GM12878 (cell line): ENCODE data around the gene RSRC1. TPM values are rescaled to one million over a fixed set of nuclear protein-coding genes. Genes with fewer than 3 reads are reported as not detected.

Source experiments
- ATAC-seq: fragments of 200-7000 bp; cut with Tn5 transposase; 3 replicates; pipeline ENCODE4 v1.9.1; 2020; ENCODE audit warnings: mild to moderate bottlenecking, moderate library complexity
- BruUV-seq: library from RNA; stranded (reverse); fragments of 400-500 nt; replicated peaks from 2 replicates; lab custom pipeline; 2021; lab: Mats Ljungman, UMichigan
- CTCF ChIA-PET: fragments of 300-600 bp; sonication (Branson Sonifier 250); formaldehyde crosslinking; extraction: SDS; loops from one replicate; lab custom pipeline; 2021; ENCODE audit warnings: inconsistent platforms; lab: Yijun Ruan, JAX
- POLR2A ChIA-PET: fragments of 350-600 bp; formaldehyde crosslinking; extraction: SDS; loops from one replicate; lab custom pipeline; 2021; ENCODE audit warnings: inconsistent platforms; lab: Charles Lee
- RAD21 ChIA-PET: fragments of 300-600 bp; sonication (Branson Sonifier 250); formaldehyde crosslinking; loops from one replicate; lab custom pipeline; 2023; ENCODE audit warnings: antibody characterized with exemption; ENCODE audit not compliant: unreplicated experiment; lab: Charles Lee
- SMC1A ChIA-PET: fragments of 300-600 bp; sonication (Branson Sonifier 250); formaldehyde crosslinking; loops from one replicate; lab custom pipeline; 2023; ENCODE audit not compliant: unreplicated experiment, uncharacterized antibody; lab: Charles Lee
- DNase-seq: peaks from one replicate; pipeline ENCODE4 v3.0.0-alpha.2; 2011; ENCODE audit warnings: low read depth, low spot score
- FAIRE-seq: peaks from 3 replicates; lab custom pipeline; 2011; peaks lifted over from hg19 to GRCh38; lab: Jason Lieb, UNC
- H2AFZ ChIP-seq: 2 replicates; pipeline ENCODE4 v1.6.0; 2011; ENCODE audit warnings: low read depth, low read length, control low read depth; ENCODE audit not compliant: control insufficient read depth
- H3K27ac ChIP-seq: 2 replicates; pipeline ENCODE4 v1.5.1; 2011; ENCODE audit warnings: control low read depth; ENCODE audit not compliant: control insufficient read depth, insufficient read depth
- H3K27me3 ChIP-seq, 2 experiments: replicated peaks in 1 of 2; 2 replicates each; pipeline versions ENCODE4 v1.6.0 to v1.6.1; 2011; ENCODE audit warnings: low read length in 1 of 2; ENCODE audit not compliant: control insufficient read depth in 2 of 2, insufficient read depth in 2 of 2
- H3K36me3 ChIP-seq, 2 experiments: 2 replicates each; pipeline ENCODE4 v1.5.1; 2011; ENCODE audit warnings: low read length in 1 of 2; ENCODE audit not compliant: control insufficient read depth in 2 of 2, insufficient read depth in 2 of 2
- H3K4me1 ChIP-seq: 2 replicates; pipeline ENCODE4 v1.6.1; 2011; ENCODE audit warnings: mild to moderate bottlenecking, low read length, moderate library complexity, mixed read lengths; ENCODE audit not compliant: control insufficient read depth, insufficient read depth
- H3K4me2 ChIP-seq: 2 replicates; pipeline ENCODE4 v1.6.0; 2011; ENCODE audit warnings: control low read depth; ENCODE audit not compliant: control insufficient read depth, insufficient read depth
- H3K4me3 ChIP-seq: fragments of 200-600 bp; sonication (generic); 2 replicates; pipeline ENCODE4 v1.5.1; 2016
- H3K79me2 ChIP-seq: 2 replicates; pipeline ENCODE4 v1.6.0; 2011; ENCODE audit warnings: low read length; ENCODE audit not compliant: control insufficient read depth, insufficient read depth
- H3K9ac ChIP-seq: 2 replicates; pipeline ENCODE4 v1.8.0; 2011; ENCODE audit warnings: low read length, control low read depth, mixed read lengths; ENCODE audit not compliant: control insufficient read depth, insufficient read depth
- H3K9me3 ChIP-seq: replicated peaks from 3 replicates; pipeline ENCODE4 v1.5.1; 2011; ENCODE audit warnings: mild to moderate bottlenecking, low read length; ENCODE audit not compliant: control insufficient read depth, insufficient read depth
- H4K20me1 ChIP-seq: 2 replicates; pipeline ENCODE4 v1.6.0; 2011; ENCODE audit not compliant: control insufficient read depth, insufficient read depth
- ATF2 ChIP-seq: IDR thresholded peaks from 2 replicates; pipeline ENCODE4 v1.6.1; 2012; ENCODE audit warnings: low read length, inconsistent platforms
- CBX5 ChIP-seq: sonication (generic); IDR thresholded peaks from 2 replicates; pipeline ENCODE4 v1.6.1; 2016; ENCODE audit warnings: low read depth, moderate library complexity, mild to moderate bottlenecking, inconsistent platforms
- DPF2 ChIP-seq: fragments of 450-650 bp; IDR thresholded peaks from 2 replicates; pipeline ENCODE4 v1.6.1; 2017; ENCODE audit warnings: mild to moderate bottlenecking
- HCFC1 ChIP-seq: fragments of 150-350 bp; IDR thresholded peaks from 2 replicates; pipeline ENCODE4 v1.6.1; 2014; ENCODE audit warnings: low read length
- JUND ChIP-seq: IDR thresholded peaks from 2 replicates; pipeline ENCODE4 v1.6.1; 2012; ENCODE audit warnings: low read depth, mild to moderate bottlenecking, low read length, improper control_type of control experiment, moderate library complexity
- MTA3 ChIP-seq: IDR thresholded peaks from 2 replicates; pipeline ENCODE4 v1.6.1; 2012; ENCODE audit warnings: low read length, inconsistent platforms, borderline replicate concordance
- PAX5 ChIP-seq: IDR thresholded peaks from 2 replicates; pipeline ENCODE4 v1.6.1; 2011; ENCODE audit warnings: low read depth, low read length, borderline replicate concordance
- PML ChIP-seq: IDR thresholded peaks from 2 replicates; pipeline ENCODE4 v1.6.1; 2012; ENCODE audit warnings: low read length, inconsistent platforms
- POU2F2 ChIP-seq: IDR thresholded peaks from 3 replicates; pipeline ENCODE4 v1.6.1; 2011; ENCODE audit warnings: low read depth, mild to moderate bottlenecking, low read length, borderline replicate concordance
- RELA ChIP-seq: fragments of 450-650 bp; IDR thresholded peaks from 2 replicates; pipeline ENCODE4 v1.8.0; 2014; ENCODE audit warnings: borderline replicate concordance; ENCODE audit not compliant: partially characterized antibody
- RUNX3 ChIP-seq: IDR thresholded peaks from 2 replicates; pipeline ENCODE4 v1.6.1; 2012; ENCODE audit warnings: low read length, inconsistent platforms
- SKIL ChIP-seq: fragments of 450-650 bp; IDR thresholded peaks from 2 replicates; pipeline ENCODE4 v1.6.1; 2017; ENCODE audit warnings: mild to moderate bottlenecking, low read depth, inconsistent platforms; ENCODE audit not compliant: poor library complexity, severe bottlenecking
- SMAD5 ChIP-seq: IDR thresholded peaks from 2 replicates; pipeline ENCODE4 v1.6.1; 2016; ENCODE audit warnings: antibody characterized with exemption, low read depth
- SREBF1 ChIP-seq: IDR thresholded peaks from 2 replicates; pipeline ENCODE4 v1.6.1; 2012; ENCODE audit warnings: mild to moderate bottlenecking, low read length
- STAT3 ChIP-seq: IDR thresholded peaks from 2 replicates; pipeline ENCODE4 v1.6.1; 2011; ENCODE audit warnings: low read depth, low read length, improper control_type of control experiment
- TAF1 ChIP-seq: IDR thresholded peaks from 2 replicates; pipeline ENCODE4 v1.6.1; 2011; ENCODE audit warnings: mild to moderate bottlenecking, low read depth, low read length, borderline replicate concordance
- ZNF217 ChIP-seq: fragments of 450-650 bp; IDR thresholded peaks from 2 replicates; pipeline ENCODE4 v1.6.1; 2017; ENCODE audit warnings: antibody characterized with exemption, mild to moderate bottlenecking
- ZZZ3 ChIP-seq: IDR thresholded peaks from 2 replicates; pipeline ENCODE4 v1.6.1; 2011; ENCODE audit warnings: low read depth; ENCODE audit not compliant: control insufficient read depth, insufficient read length
- WGBS: methylation state at CpG from one replicate; pipeline ENCODE4 v1.1.6; 2016; ENCODE audit warnings: low lambda C conversion rate; ENCODE audit not compliant: insufficient replicate concordance, insufficient coverage; ENCODE audit errors: missing lambda C conversion rate; 5-methylcytosine and 5-hydroxymethylcytosine counted together
- in situ Hi-C: fragments of 300-500 bp; cut with MboI; formaldehyde crosslinking; loops from 9 replicates; pipeline ENCODE4 v1.14.3; 2018; ENCODE audit warnings: mixed read lengths
- intact Hi-C: fragments of 100-400 bp; cut with micrococcal nuclease; formaldehyde crosslinking; loops from one replicate; pipeline ENCODE4 v1.14.2; 2022; ENCODE audit not compliant: unreplicated experiment
- polyA plus RNA-seq, 11 experiments: library from polyadenylated mRNA; depleted of rRNA in 4 of 11; unstranded in 6 of 11; stranded (reverse) in 5 of 11; fragments of >200 nt; fragmentation: Nextera tagmentation in 4 of 11; fragmentation: Illumina TruSeq in 1 of 11; extraction: Ambion mirVana in 4 of 11; extraction: Trizol in 1 of 11; gene quantifications; 1 replicate in 1 of 11; 2 replicates in 10 of 11; pipeline versions ENCODE4 v1.2.1 to v1.2.3, GENCODE V29; 2011 to 2016; ENCODE audit warnings: inconsistent platforms in 2 of 11, missing spikeins in 2 of 11, low read depth in 1 of 11
- total RNA-seq, 4 experiments: library from RNA; depleted of rRNA in 3 of 4; stranded (reverse); fragments of >200 nt in 3 of 4; fragmentation: Illumina TruSeq in 1 of 4; extraction: Trizol in 1 of 4; gene quantifications; 2 replicates each; pipeline versions ENCODE4 v1.2.1 to v1.2.3, GENCODE V29; 2013 to 2021

RSRC1 gene
- total and polyA plus RNA-seq, 10 of the 15 experiments (the other 5 are each of a cell fraction or from before 2014, with no cell fraction given), result 16.4 to 85.9 (median 42.0) TPM

DNA sequence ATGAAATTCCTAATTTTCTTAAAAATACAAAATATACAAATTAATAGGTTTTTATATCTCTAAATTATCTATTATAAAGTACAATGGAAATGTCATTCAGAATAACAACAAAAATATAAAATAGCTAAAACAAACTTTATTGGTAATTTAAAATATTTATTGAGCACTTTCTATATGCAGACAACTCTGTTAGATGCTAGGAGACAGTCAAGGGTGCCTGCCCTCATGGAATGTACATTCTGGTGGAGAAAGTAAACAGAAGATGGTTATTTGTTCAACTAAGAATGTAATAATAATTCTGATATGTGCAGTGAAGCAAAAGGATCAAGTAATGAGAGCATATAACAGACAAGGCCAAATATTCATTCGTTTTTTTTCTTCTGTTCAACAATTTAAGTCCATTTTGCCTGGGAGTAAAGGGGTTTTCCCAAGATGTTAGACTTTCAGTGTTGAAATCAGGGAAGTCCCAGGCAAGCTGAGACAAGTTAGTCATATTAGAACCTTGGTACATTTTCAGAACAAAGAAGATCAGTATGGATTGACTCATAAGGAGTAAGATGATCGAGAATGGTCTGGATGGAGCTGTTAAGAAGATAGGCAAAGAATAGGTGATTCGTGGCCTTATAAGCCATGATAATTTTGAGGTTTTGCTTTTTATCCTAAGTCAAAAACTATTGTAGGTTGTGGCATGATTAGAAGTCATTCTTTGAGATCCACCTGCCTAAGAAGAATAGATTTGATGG is 310.9 kb downstream of the RSRC1 start:
- DNase-seq (peak; percentile 71), FAIRE-seq (peak; percentile 27)
- RAD21 ChIA-PET, result interaction anchor here (0.8 to 2.6 kb wide), 8 partner anchors 10 to 325 kb away, joined by 3 to 18 read pairs (median 5); no protein-coding TSS in a partner anchor
- TF ChIP-seq ZNF217 (peak; percentile 98), POU2F2 (0 out of 3 replicates have a peak, but pooled peaks have one; percentile 12), JUND (peak; percentile 46; the same call in 1 of the 2 replicates), TAF1 (no peak), SMAD5 (no peak), CBX5 (peak; percentile 88; the same call in 1 of the 2 replicates), HCFC1 (no peak), SREBF1 (0 out of 2 replicates have a peak, but pooled peaks have one; percentile 51), RUNX3 (peak; percentile 80), SKIL (peak; percentile 93), ATF2 (peak; percentile 85), DPF2 (peak; percentile 94), PML (peak; percentile 55; the same call in 1 of the 2 replicates), PAX5 (peak; percentile 55; the same call in 1 of the 2 replicates), STAT3 (no peak), MTA3 (peak; percentile 59), RELA (peak; percentile 80), ZZZ3 (no peak)

More for the DNA sequence above, 310.9 kb downstream of the RSRC1 start:
- no peak overlapping the region for H3K4me3 ChIP-seq
- H4K20me1 ChIP-seq, result no peaks in the 10 kb centered on the region
- H3K79me2 ChIP-seq, result no peaks in the 10 kb centered on the region
- peak; percentile 91 for ATAC-seq
- WGBS, result 2% methylated on average over 3 of the region's 3 CpGs
- no peaks in the 10 kb centered on the region for H3K9me3 ChIP-seq
- ChIA-PET CTCF (interaction anchor here (0.7 to 1.5 kb wide), 8 partner anchors 10 to 113 kb away, joined by 3 to 16 read pairs (median 3); no protein-coding TSS in a partner anchor), SMC1A (interaction anchor here (0.6 to 2.7 kb wide), 13 partner anchors 9 to 555 kb away, joined by 3 to 30 read pairs (median 4); no protein-coding TSS in a partner anchor), POLR2A (no interaction called here)
- H3K9ac ChIP-seq, result no peak overlapping the region
- H2AFZ ChIP-seq, result no peak overlapping the region
- no peaks in the 10 kb centered on the region for H3K27me3 ChIP-seq
- peaks cover 13% of the 10 kb centered on the region for H3K4me1 ChIP-seq
- H3K27ac ChIP-seq, result peak overlapping the region; percentile 66
- H3K4me2 ChIP-seq, result peak overlapping the region; percentile 31
- intact Hi-C loops, result loop anchor here (2.0 kb wide), 1 partner anchor 64 kb away; no protein-coding TSS in a partner anchor
- BruUV-seq, result no TSS peak
- no peaks in the 10 kb centered on the region for H3K36me3 ChIP-seq
- in situ Hi-C loops, result no loop called here
